Choroid plexus epithelial cell (primary cell): ENCODE measurements around the gene AAMP.

Experiments
- DNase-seq: peaks from one replicate; pipeline ENCODE4 v3.0.0-alpha.2; 2010; ENCODE audit warnings: low read depth
- H3K4me3 ChIP-seq: 2 replicates; pipeline ENCODE4 v1.5.1; 2011; ENCODE audit warnings: low read depth, mild to moderate bottlenecking, control low read depth, low read length, moderate library complexity
- TF ChIP-seq, protein P1 (sequence below): conservative IDR thresholded peaks from 2 replicates; pipeline ENCODE4 v1.5.1; 2011; ENCODE audit warnings: low read depth, mild to moderate bottlenecking, control low read depth, inconsistent platforms, low read length, moderate library complexity

Gene AAMP

GRCh38 chr2:218265626-218266025 is 4.3 kb downstream of the AAMP start:
- TF ChIP-seq, protein P1, sequence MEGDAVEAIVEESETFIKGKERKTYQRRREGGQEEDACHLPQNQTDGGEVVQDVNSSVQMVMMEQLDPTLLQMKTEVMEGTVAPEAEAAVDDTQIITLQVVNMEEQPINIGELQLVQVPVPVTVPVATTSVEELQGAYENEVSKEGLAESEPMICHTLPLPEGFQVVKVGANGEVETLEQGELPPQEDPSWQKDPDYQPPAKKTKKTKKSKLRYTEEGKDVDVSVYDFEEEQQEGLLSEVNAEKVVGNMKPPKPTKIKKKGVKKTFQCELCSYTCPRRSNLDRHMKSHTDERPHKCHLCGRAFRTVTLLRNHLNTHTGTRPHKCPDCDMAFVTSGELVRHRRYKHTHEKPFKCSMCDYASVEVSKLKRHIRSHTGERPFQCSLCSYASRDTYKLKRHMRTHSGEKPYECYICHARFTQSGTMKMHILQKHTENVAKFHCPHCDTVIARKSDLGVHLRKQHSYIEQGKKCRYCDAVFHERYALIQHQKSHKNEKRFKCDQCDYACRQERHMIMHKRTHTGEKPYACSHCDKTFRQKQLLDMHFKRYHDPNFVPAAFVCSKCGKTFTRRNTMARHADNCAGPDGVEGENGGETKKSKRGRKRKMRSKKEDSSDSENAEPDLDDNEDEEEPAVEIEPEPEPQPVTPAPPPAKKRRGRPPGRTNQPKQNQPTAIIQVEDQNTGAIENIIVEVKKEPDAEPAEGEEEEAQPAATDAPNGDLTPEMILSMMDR: no peak
- no peak overlapping the region for H3K4me3 ChIP-seq
- DNase-seq: no peak

DNA sequence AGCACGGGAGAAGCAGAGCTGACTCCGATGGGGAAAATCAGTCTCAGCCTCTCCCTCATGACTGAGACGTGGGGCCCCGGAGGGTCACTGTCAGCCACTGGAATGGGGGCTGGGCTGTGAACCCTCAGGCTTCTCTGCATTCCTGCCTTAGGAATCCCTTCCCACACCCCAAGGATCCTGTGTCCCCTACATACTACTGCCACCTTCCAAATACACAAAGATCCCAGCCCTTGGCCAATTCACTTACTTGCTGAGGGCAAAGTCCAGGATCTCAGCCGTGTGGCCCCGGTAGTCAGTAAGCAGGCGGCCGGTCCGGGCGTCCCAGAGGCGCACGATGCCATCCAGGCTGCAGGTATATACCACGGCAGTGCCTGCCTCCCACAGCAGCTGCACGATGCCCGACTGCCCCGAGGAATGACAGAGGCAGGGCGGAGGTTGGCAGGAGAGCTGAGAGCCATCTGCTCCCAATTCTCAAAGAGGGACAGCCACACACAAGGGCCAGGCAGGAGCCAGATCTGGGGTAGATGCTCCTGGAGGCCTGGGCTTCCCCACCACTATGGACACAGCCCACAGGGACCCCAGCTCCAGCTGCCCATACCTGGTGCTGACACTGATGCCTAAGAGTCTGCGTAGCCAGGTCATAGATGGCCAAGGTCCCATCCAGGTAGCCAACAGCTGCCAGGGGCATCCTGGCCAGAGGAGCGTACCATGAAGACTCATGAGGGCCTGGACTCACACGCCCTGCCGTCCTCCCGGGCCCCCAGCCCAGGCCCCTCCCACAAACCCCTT is 5.0 kb downstream of the AAMP start:
- DNase-seq: no peak
- no peak overlapping the region for H3K4me3 ChIP-seq
- TF ChIP-seq, protein P1: no peak

GRCh38 chr2:218263817-218264641 is 5.9 kb downstream of the AAMP start:
- DNase-seq: no peak
- TF ChIP-seq, protein P1: peak; percentile 30
- no peak overlapping the region for H3K4me3 ChIP-seq

GRCh38 chr2:218262631-218263586 is 7.0 kb downstream of the AAMP start:
- no peak for DNase-seq

DNA sequence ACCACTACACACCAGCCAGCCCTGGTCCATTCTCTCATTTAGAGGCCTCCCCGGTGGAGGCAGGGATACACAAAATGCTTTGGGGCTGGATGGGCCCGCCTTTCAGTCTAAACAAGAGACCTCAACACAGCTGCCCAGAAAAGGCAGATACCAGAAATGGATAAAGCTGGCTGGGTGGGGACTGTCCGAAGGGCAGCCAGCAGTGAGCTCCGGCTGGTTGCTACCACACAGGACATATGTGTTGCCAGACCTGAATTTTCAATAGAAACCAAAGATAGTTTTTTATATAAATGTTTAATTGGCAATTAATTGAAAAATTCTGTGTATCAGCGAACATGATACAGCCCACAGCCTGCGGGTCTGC is 7.7 kb downstream of the AAMP start:
- H3K4me3 ChIP-seq: no peak overlapping the region
- DNase-seq: no peak
- TF ChIP-seq, protein P1: no peak

More at GRCh38 chr2:218262631-218263586, 7.0 kb downstream of the AAMP start:
- H3K4me3 ChIP-seq: no peak overlapping the region
- TF ChIP-seq, protein P1: no peak

GRCh38 chr2:218261423-218262236 is 8.3 kb downstream of the AAMP start:
- H3K4me3 ChIP-seq: no peak overlapping the region
- TF ChIP-seq, protein P1: no peak
- no peak for DNase-seq
